H9 (cell line): ENCODE results near the gene FERMT1. TPM values are rescaled to one million over a fixed set of nuclear protein-coding genes. Genes with fewer than 3 reads are reported as not detected.

Source experiments
- DNase-seq: peaks from one replicate; pipeline ENCODE4 v3.0.0-alpha.2; 2017
- H2AFZ ChIP-seq: one replicate; pipeline ENCODE4 v1.6.1; 2013; ENCODE audit warnings: mild to moderate bottlenecking, low read length, control low read depth, moderate library complexity
- H2AK5ac ChIP-seq: 2 replicates; pipeline ENCODE4 v1.6.1; 2013; ENCODE audit warnings: low read length, control low read depth, mixed read lengths; ENCODE audit not compliant: insufficient read length
- H2BK120ac ChIP-seq: one replicate; pipeline ENCODE4 v1.6.1; 2013; ENCODE audit warnings: low read depth, mild to moderate bottlenecking, low read length, control low read depth, inconsistent platforms; ENCODE audit not compliant: poor library complexity, severe bottlenecking
- H2BK12ac ChIP-seq: 2 replicates; pipeline ENCODE4 v1.6.1; 2013; ENCODE audit warnings: low read length, control low read depth, mixed read lengths, low read depth; ENCODE audit not compliant: insufficient read length
- H2BK15ac ChIP-seq: 2 replicates; pipeline ENCODE4 v1.6.1; 2013; ENCODE audit warnings: low read depth, low read length, control low read depth
- H2BK20ac ChIP-seq: one replicate; pipeline ENCODE4 v1.6.1; 2013; ENCODE audit warnings: low read depth, mild to moderate bottlenecking, low read length, control low read depth, inconsistent platforms; ENCODE audit not compliant: poor library complexity, severe bottlenecking
- H2BK5ac ChIP-seq: 2 replicates; pipeline ENCODE4 v1.6.1; 2013; ENCODE audit warnings: low read length, control low read depth, mixed read lengths; ENCODE audit not compliant: insufficient read length
- H3K14ac ChIP-seq: 2 replicates; pipeline ENCODE4 v1.6.1; 2013; ENCODE audit warnings: low read length, control low read depth; ENCODE audit not compliant: insufficient read depth
- H3K18ac ChIP-seq: 2 replicates; pipeline ENCODE4 v1.6.1; 2013; ENCODE audit warnings: low read depth, mild to moderate bottlenecking, mixed read lengths, low read length, control low read depth; ENCODE audit not compliant: insufficient read length
- H3K23ac ChIP-seq: 2 replicates; pipeline ENCODE4 v1.6.1; 2013; ENCODE audit warnings: low read length, control low read depth, mixed read lengths, low read depth; ENCODE audit not compliant: insufficient read length
- H3K23me2 ChIP-seq: 2 replicates; pipeline ENCODE4 v1.6.1; 2013; ENCODE audit warnings: low read depth, mild to moderate bottlenecking, mixed read lengths, low read length, control low read depth; ENCODE audit not compliant: insufficient read length, poor library complexity, severe bottlenecking
- H3K27ac ChIP-seq: 2 replicates; pipeline ENCODE4 v1.5.1; 2013; ENCODE audit warnings: low read length, control low read depth, mixed read lengths, low read depth; ENCODE audit not compliant: insufficient read length
- H3K27me3 ChIP-seq: 2 replicates; pipeline ENCODE4 v1.6.1; 2013; ENCODE audit warnings: low read length, control low read depth, inconsistent platforms; ENCODE audit not compliant: insufficient read depth
- H3K4ac ChIP-seq: 2 replicates; pipeline ENCODE4 v1.6.1; 2013; ENCODE audit warnings: low read depth, mild to moderate bottlenecking, control low read depth, inconsistent platforms, low read length, moderate library complexity
- H3K4me1 ChIP-seq: 2 replicates; pipeline ENCODE4 v1.6.1; 2013; ENCODE audit warnings: low read length, control low read depth, inconsistent platforms; ENCODE audit not compliant: insufficient read depth
- H3K4me2 ChIP-seq: 2 replicates; pipeline ENCODE4 v1.6.1; 2013; ENCODE audit warnings: low read length, control low read depth, mixed read lengths; ENCODE audit not compliant: insufficient read length, insufficient read depth
- H3K56ac ChIP-seq: 2 replicates; pipeline ENCODE4 v1.6.1; 2013; ENCODE audit warnings: low read depth, mild to moderate bottlenecking, mixed read lengths, low read length, control low read depth; ENCODE audit not compliant: insufficient read length
- H3K79me1 ChIP-seq: 2 replicates; pipeline ENCODE4 v1.6.1; 2013; ENCODE audit warnings: low read depth, mild to moderate bottlenecking, moderate library complexity, low read length, control low read depth, inconsistent platforms; ENCODE audit not compliant: insufficient read depth, poor library complexity, severe bottlenecking
- H3K79me2 ChIP-seq: 2 replicates; pipeline ENCODE4 v1.6.1; 2013; ENCODE audit warnings: low read length, control low read depth, inconsistent platforms; ENCODE audit not compliant: insufficient read depth
- H3K9ac ChIP-seq: 2 replicates; pipeline ENCODE4 v1.6.1; 2013; ENCODE audit warnings: low read length, control low read depth, mixed read lengths; ENCODE audit not compliant: insufficient read length; ENCODE audit errors: extremely low read depth
- H3K9me3 ChIP-seq: one replicate; pipeline ENCODE4 v1.6.1; 2013; ENCODE audit warnings: low read depth, low read length, inconsistent platforms; ENCODE audit not compliant: control insufficient read depth
- H3T11ph ChIP-seq: one replicate; pipeline ENCODE4 v1.6.1; 2013; ENCODE audit warnings: mild to moderate bottlenecking, low read length, control low read depth, inconsistent platforms
- H4K20me1 ChIP-seq: one replicate; pipeline ENCODE4 v1.6.1; 2013; ENCODE audit not compliant: control insufficient read depth, insufficient read length, insufficient read depth
- H4K5ac ChIP-seq: 2 replicates; pipeline ENCODE4 v1.6.1; 2013; ENCODE audit warnings: low read depth, mild to moderate bottlenecking, mixed read lengths, low read length, control low read depth; ENCODE audit not compliant: insufficient read length
- H4K8ac ChIP-seq: replicated peaks from 2 replicates; pipeline ENCODE4 v1.6.1; 2013; ENCODE audit warnings: low read length, control low read depth, mixed read lengths, low read depth; ENCODE audit not compliant: insufficient read length
- H4K91ac ChIP-seq: 2 replicates; pipeline ENCODE4 v1.6.1; 2013; ENCODE audit warnings: low read depth, mild to moderate bottlenecking, moderate library complexity, mixed read lengths, low read length, control low read depth; ENCODE audit not compliant: insufficient read length
- H3K27ac Mint-ChIP-seq, 3 experiments: 2 replicates in 2 of 3; 3 replicates in 1 of 3; pipeline ENCODE4 v1.8.0; 2020 to 2021; ENCODE audit warnings: mixed read lengths in 3 of 3, mild to moderate bottlenecking in 1 of 3, moderate library complexity in 1 of 3
- H3K27me3 Mint-ChIP-seq: 2 replicates; pipeline ENCODE4 v1.8.0; 2021; ENCODE audit warnings: low read depth, mild to moderate bottlenecking, moderate library complexity, mixed read lengths
- H3K36me3 Mint-ChIP-seq, 3 experiments: 2 replicates in 2 of 3; 3 replicates in 1 of 3; pipeline ENCODE4 v1.8.0; 2020 to 2021; ENCODE audit warnings: low read depth in 3 of 3, mixed read lengths in 3 of 3; ENCODE audit not compliant: insufficient read depth in 1 of 3
- H3K4me1 Mint-ChIP-seq, 2 experiments: 2 replicates each; pipeline ENCODE4 v1.8.0; 2020; ENCODE audit warnings: mixed read lengths in 2 of 2
- H3K4me3 Mint-ChIP-seq, 2 experiments: 2 replicates in 1 of 2; 3 replicates in 1 of 2; pipeline ENCODE4 v1.8.0; 2020 to 2021; ENCODE audit warnings: mild to moderate bottlenecking in 2 of 2, mixed read lengths in 2 of 2, moderate library complexity in 1 of 2
- H3K9me3 Mint-ChIP-seq, 2 experiments: 2 replicates in 1 of 2; 3 replicates in 1 of 2; pipeline ENCODE4 v1.8.0; 2020; ENCODE audit warnings: mild to moderate bottlenecking in 2 of 2, mixed read lengths in 2 of 2, moderate library complexity in 1 of 2
- WGBS: extraction: QIAGEN DNeasy Blood & Tissue Kit; methylation state at CpG from one replicate; pipeline ENCODE4 v1.1.7; 2013; ENCODE audit warnings: missing lambda C conversion rate, low lambda C conversion rate, mixed read lengths; ENCODE audit not compliant: insufficient read length; ENCODE audit errors: extremely low coverage; 5-methylcytosine and 5-hydroxymethylcytosine counted together
- total RNA-seq: library from RNA; stranded (reverse); gene quantifications from 2 replicates; pipeline ENCODE4 v1.2.1, GENCODE V29; 2021
- TF ChIP-seq, protein P1 (sequence below): fragments of 200-600 bp; sonication (generic); conservative IDR thresholded peaks from 3 replicates; pipeline ENCODE4 v1.8.0; 2021; ENCODE audit warnings: antibody characterized with exemption, mild to moderate bottlenecking

The FERMT1 gene
- total RNA-seq, 1 experiment from 2014 or later = 9.6 TPM

DNA sequence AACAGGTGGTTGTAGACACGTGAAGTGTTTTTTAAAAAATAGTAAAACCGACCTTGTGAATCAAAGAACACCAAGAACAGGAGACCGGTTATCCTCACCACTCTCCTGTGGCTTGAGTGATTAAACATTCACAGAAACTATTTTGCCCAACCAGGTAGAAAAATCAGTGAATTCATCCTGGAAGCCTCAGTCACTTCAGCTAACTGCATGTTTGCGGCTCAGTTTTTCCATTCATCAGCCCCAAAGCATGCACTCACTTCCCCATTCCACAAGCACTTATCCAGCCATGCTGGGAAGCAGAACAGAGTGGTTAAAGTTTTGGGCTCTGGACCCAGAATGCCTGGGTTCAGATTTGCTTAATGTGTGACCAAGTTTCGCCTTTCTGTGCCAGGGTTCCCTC lies 71.3 kb downstream of the FERMT1 start:
- Histone ChIP-seq H3K4me1 (peaks cover 3% of the 10 kb centered on the region), H3K27me3 (peaks cover 29% of the 10 kb centered on the region; the same call in 1 of the 2 replicates), H2AFZ (peak overlapping the region; percentile 70), H3K56ac (no peak overlapping the region), H3K4ac (no peak overlapping the region), H3K23me2 (peaks cover 10% of the 10 kb centered on the region), H2BK12ac (no peak overlapping the region), H3T11ph (no peak overlapping the region), H3K9ac (no peak overlapping the region), H2BK15ac (no peak overlapping the region), H2BK5ac (no peak overlapping the region), H4K20me1 (no peaks in the 10 kb centered on the region), H3K79me2 (no peaks in the 10 kb centered on the region), H3K79me1 (no peaks in the 10 kb centered on the region), H4K8ac (no peak overlapping the region), H3K18ac (no peak overlapping the region), H2BK120ac (no peak overlapping the region), H3K9me3 (no peaks in the 10 kb centered on the region), H3K23ac (no peak overlapping the region), H4K91ac (no peak overlapping the region), H2AK5ac (no peak overlapping the region), H3K27ac (no peak overlapping the region), H4K5ac (no peak overlapping the region), H2BK20ac (no peak overlapping the region), H3K14ac (no peak overlapping the region), H3K4me2 (peak overlapping the region; percentile 48)
- H3K4me1 Mint-ChIP-seq = peaks cover 18 to 21% of the 10 kb centered on the region in 2 experiments
- H3K36me3 Mint-ChIP-seq = no peaks in the 10 kb centered on the region; a peak in 1 of 7 replicates
- DNase-seq = no peak
- no peaks in the 10 kb centered on the region for H3K9me3 Mint-ChIP-seq
- H3K4me3 Mint-ChIP-seq = peak overlapping the region; percentile 57 to 80
- TF ChIP-seq, protein P1, sequence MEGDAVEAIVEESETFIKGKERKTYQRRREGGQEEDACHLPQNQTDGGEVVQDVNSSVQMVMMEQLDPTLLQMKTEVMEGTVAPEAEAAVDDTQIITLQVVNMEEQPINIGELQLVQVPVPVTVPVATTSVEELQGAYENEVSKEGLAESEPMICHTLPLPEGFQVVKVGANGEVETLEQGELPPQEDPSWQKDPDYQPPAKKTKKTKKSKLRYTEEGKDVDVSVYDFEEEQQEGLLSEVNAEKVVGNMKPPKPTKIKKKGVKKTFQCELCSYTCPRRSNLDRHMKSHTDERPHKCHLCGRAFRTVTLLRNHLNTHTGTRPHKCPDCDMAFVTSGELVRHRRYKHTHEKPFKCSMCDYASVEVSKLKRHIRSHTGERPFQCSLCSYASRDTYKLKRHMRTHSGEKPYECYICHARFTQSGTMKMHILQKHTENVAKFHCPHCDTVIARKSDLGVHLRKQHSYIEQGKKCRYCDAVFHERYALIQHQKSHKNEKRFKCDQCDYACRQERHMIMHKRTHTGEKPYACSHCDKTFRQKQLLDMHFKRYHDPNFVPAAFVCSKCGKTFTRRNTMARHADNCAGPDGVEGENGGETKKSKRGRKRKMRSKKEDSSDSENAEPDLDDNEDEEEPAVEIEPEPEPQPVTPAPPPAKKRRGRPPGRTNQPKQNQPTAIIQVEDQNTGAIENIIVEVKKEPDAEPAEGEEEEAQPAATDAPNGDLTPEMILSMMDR = no peak
- H3K27me3 Mint-ChIP-seq = peaks cover 76% of the 10 kb centered on the region
- WGBS = no CpG with 5 or more reads among the region's 5 CpGs
- H3K27ac Mint-ChIP-seq = no peak overlapping the region
